Inflammatory macrophage (primary cell): ENCODE measurements around the gene TNIP3.
"Not testable (repeated sequence)": the region's sequence is repeated elsewhere in the genome, so short reads cannot be mapped to it uniquely, and the experiment has no call there.

ENCODE experiments used
- DNase-seq, 2 donors: peaks; one replicate each; pipeline ENCODE4 v3.0.0-alpha.2; 2020 to 2022

The TNIP3 gene

GRCh38 chr4:121177246-121178137, 13.4 kb upstream of the TNIP3 start:
- DNase-seq = peak; percentile 47 to 87

GRCh38 chr4:121176082-121176934, 12.2 kb upstream of the TNIP3 start:
- peak; percentile 11 to 46 for DNase-seq

- DNase-seq = not testable (repeated sequence)
These were observed 7.4 kb upstream of the TNIP3 start for GRCh38 chr4:121171477-121171876.

- DNase-seq = peak; percentile 71 to 88
These were observed 4.5 kb upstream of the TNIP3 start for GRCh38 chr4:121168446-121169281.

- DNase-seq = no peak
These were observed 2.9 kb upstream of the TNIP3 start for GRCh38 chr4:121166976-121167375.

GRCh38 chr4:121165206-121165605, 1.1 kb upstream of the TNIP3 start:
- no peak for DNase-seq

GRCh38 chr4:121156822-121157769, 7.0 kb downstream of the TNIP3 start:
- peak; percentile 87 to 91 for DNase-seq

- DNase-seq = peak; percentile 61 to 77
These were observed 8.2 kb downstream of the TNIP3 start for GRCh38 chr4:121155893-121156292.

- peak; percentile 75 to 77 for DNase-seq
These were observed 10.0 kb downstream of the TNIP3 start for GRCh38 chr4:121154103-121154515.

GRCh38 chr4:121151942-121152341, 12.2 kb downstream of the TNIP3 start:
- no peak for DNase-seq

- no peak for DNase-seq
These were observed 13.6 kb downstream of the TNIP3 start for GRCh38 chr4:121150486-121150885.

- DNase-seq = no peak
These were observed 14.1 kb downstream of the TNIP3 start for GRCh38 chr4:121150003-121150402.

GRCh38 chr4:121148621-121149020, 15.5 kb downstream of the TNIP3 start:
- DNase-seq = no peak

- no peak for DNase-seq
These were observed 16.1 kb downstream of the TNIP3 start for GRCh38 chr4:121148000-121148399.

GRCh38 chr4:121146530-121146929, 17.6 kb downstream of the TNIP3 start:
- DNase-seq = no peak

- DNase-seq = no peak
These were observed 18.7 kb downstream of the TNIP3 start for GRCh38 chr4:121145430-121145829.

- no peak for DNase-seq
These were observed 20.1 kb downstream of the TNIP3 start for GRCh38 chr4:121144021-121144420.

GRCh38 chr4:121143131-121143530, 21.0 kb downstream of the TNIP3 start:
- no peak for DNase-seq

- no peak for DNase-seq
These were observed 23.2 kb downstream of the TNIP3 start for GRCh38 chr4:121140716-121141460.

GRCh38 chr4:121139533-121140222, 24.4 kb downstream of the TNIP3 start:
- no peak for DNase-seq
